GM23338 (cell line): ENCODE data around the gene REST.

ENCODE experiments used
- CREB1 ChIP-seq: fragments of 250-450 bp; sonication (Bioruptor Pico); IDR thresholded peaks from 2 replicates; pipeline ENCODE4 v1.5.0; 2020; ENCODE audit warnings: low read depth, mild to moderate bottlenecking, moderate library complexity
- EZH2 ChIP-seq: fragments of 200-600 bp; sonication (generic); IDR thresholded peaks from one replicate; pipeline ENCODE4 v1.8.0; 2017; ENCODE audit warnings: antibody characterized with exemption, mild to moderate bottlenecking, low read depth; ENCODE audit not compliant: unreplicated experiment
- EZH2phosphoT487 ChIP-seq: fragments of 200-600 bp; sonication (generic); IDR thresholded peaks from one replicate; pipeline ENCODE4 v1.8.1; 2018; ENCODE audit warnings: antibody characterized with exemption; ENCODE audit not compliant: unreplicated experiment
- JUNB ChIP-seq: IDR thresholded peaks from one replicate; pipeline ENCODE4 v1.6.1; 2016; ENCODE audit warnings: antibody characterized with exemption; ENCODE audit not compliant: unreplicated experiment
- NANOG ChIP-seq: IDR thresholded peaks from 2 replicates; pipeline ENCODE4 v1.6.1; 2016; ENCODE audit warnings: antibody characterized with exemption, borderline replicate concordance
- POLR2AphosphoS5 ChIP-seq: IDR thresholded peaks from 2 replicates; pipeline ENCODE4 v1.6.1; 2016; ENCODE audit warnings: antibody characterized with exemption, low read depth
- REST ChIP-seq: IDR thresholded peaks from one replicate; pipeline ENCODE4 v1.6.1; 2018; ENCODE audit warnings: antibody characterized with exemption; ENCODE audit not compliant: unreplicated experiment
- STAT1 ChIP-seq: IDR thresholded peaks from one replicate; pipeline ENCODE4 v1.6.1; 2016; ENCODE audit warnings: antibody characterized with exemption; ENCODE audit not compliant: unreplicated experiment
- ZNF114 ChIP-seq: fragments of 250-450 bp; sonication (Bioruptor Pico); IDR thresholded peaks from 2 replicates; pipeline ENCODE4 v1.5.0; 2020; ENCODE audit warnings: mild to moderate bottlenecking, moderate library complexity
- ZNF331 ChIP-seq: fragments of 250-450 bp; sonication (Bioruptor Pico); IDR thresholded peaks from 2 replicates; pipeline ENCODE4 v1.5.0; 2020; ENCODE audit warnings: low read depth, mild to moderate bottlenecking, moderate library complexity
- TF ChIP-seq, protein P1 (sequence below), 2 experiments: fragments of 200-600 bp in 1 of 2; sonication (generic) in 1 of 2; conservative IDR thresholded peaks; 2 replicates each; pipeline versions ENCODE4 v1.5.1 to v1.6.1; 2016 to 2017; ENCODE audit warnings: antibody characterized with exemption in 2 of 2, low read depth in 2 of 2, mild to moderate bottlenecking in 2 of 2, moderate library complexity in 1 of 2
- TF ChIP-seq, protein P2 (sequence below): IDR thresholded peaks from 2 replicates; pipeline ENCODE4 v1.6.1; 2016; ENCODE audit warnings: antibody characterized with exemption

DNA sequence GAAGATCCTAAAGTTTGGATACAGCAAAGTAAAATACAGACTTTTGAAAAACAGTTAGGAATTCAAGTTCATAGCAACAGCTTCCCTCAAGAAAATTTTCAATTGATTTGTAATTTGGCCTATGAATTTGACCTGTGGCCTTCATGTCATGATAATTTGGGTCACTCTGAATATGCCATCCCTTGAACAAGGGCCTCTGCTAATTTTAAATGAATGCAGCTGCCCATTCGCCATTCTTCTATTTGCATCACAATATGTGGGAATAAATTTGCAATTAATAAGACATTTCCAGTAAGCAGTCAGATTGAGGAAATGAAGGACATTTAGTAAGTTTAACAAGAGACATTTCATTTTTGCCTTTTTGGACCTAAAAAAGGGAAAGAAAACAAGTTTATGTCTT is 1.9 kb upstream of the REST start:
- TF ChIP-seq EZH2phosphoT487 (no peak), REST (no peak), JUNB (no peak), POLR2AphosphoS5 (no peak), EZH2 (no peak), CREB1 (CRISPR knock-in tag) (no peak), STAT1 (no peak), NANOG (no peak), ZNF331 (CRISPR knock-in tag) (no peak), ZNF114 (CRISPR knock-in tag) (no peak)
- TF ChIP-seq, protein P1, sequence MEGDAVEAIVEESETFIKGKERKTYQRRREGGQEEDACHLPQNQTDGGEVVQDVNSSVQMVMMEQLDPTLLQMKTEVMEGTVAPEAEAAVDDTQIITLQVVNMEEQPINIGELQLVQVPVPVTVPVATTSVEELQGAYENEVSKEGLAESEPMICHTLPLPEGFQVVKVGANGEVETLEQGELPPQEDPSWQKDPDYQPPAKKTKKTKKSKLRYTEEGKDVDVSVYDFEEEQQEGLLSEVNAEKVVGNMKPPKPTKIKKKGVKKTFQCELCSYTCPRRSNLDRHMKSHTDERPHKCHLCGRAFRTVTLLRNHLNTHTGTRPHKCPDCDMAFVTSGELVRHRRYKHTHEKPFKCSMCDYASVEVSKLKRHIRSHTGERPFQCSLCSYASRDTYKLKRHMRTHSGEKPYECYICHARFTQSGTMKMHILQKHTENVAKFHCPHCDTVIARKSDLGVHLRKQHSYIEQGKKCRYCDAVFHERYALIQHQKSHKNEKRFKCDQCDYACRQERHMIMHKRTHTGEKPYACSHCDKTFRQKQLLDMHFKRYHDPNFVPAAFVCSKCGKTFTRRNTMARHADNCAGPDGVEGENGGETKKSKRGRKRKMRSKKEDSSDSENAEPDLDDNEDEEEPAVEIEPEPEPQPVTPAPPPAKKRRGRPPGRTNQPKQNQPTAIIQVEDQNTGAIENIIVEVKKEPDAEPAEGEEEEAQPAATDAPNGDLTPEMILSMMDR (conservative IDR thresholded peaks at IDR 0.05; ENCODE audit: low read depth in 2 of 2) = no peak
- TF ChIP-seq, protein P2, sequence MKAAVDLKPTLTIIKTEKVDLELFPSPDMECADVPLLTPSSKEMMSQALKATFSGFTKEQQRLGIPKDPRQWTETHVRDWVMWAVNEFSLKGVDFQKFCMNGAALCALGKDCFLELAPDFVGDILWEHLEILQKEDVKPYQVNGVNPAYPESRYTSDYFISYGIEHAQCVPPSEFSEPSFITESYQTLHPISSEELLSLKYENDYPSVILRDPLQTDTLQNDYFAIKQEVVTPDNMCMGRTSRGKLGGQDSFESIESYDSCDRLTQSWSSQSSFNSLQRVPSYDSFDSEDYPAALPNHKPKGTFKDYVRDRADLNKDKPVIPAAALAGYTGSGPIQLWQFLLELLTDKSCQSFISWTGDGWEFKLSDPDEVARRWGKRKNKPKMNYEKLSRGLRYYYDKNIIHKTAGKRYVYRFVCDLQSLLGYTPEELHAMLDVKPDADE = no peak
